SK-N-SH treated with all-trans-retinoic acid at 6 μM for 48 hours (cell line): Measurements from ENCODE around the gene TTLL8.

Experiments
- ATAC-seq: fragments of 200-7000 bp; cut with Tn5 transposase; 3 replicates; pipeline ENCODE4 v1.9.1; 2020; ENCODE audit warnings: mild to moderate bottlenecking, moderate library complexity
- ARNTL ChIP-seq: fragments of 450-650 bp; formaldehyde crosslinking; IDR thresholded peaks from 2 replicates; pipeline ENCODE4 v1.5.0; 2020; ENCODE audit warnings: low read depth, mild to moderate bottlenecking, moderate library complexity, borderline replicate concordance
- BACH2 ChIP-seq: fragments of 250-450 bp; sonication (Bioruptor Pico); IDR thresholded peaks from 2 replicates; pipeline ENCODE4 v1.9.0; 2021; ENCODE audit warnings: mild to moderate bottlenecking, borderline replicate concordance
- CSDC2 ChIP-seq: fragments of 250-450 bp; sonication (Bioruptor Pico); IDR thresholded peaks from 2 replicates; pipeline ENCODE4 v1.5.0; 2020; ENCODE audit warnings: mild to moderate bottlenecking, moderate library complexity
- ESRRG ChIP-seq: fragments of 250-450 bp; sonication (Bioruptor Pico); IDR thresholded peaks from 2 replicates; pipeline ENCODE4 v1.6.1; 2021; ENCODE audit warnings: mild to moderate bottlenecking
- GLIS3 ChIP-seq: fragments of 250-450 bp; sonication (Bioruptor Pico); IDR thresholded peaks from 2 replicates; pipeline ENCODE4 v1.5.0; 2020; ENCODE audit warnings: mild to moderate bottlenecking, moderate library complexity
- ISL1 ChIP-seq: fragments of 250-450 bp; sonication (Bioruptor Pico); IDR thresholded peaks from 2 replicates; pipeline ENCODE4 v2.1.2; 2022; ENCODE audit warnings: mild to moderate bottlenecking, moderate library complexity
- OSR1 ChIP-seq: fragments of 250-450 bp; sonication (Bioruptor Pico); IDR thresholded peaks from 2 replicates; pipeline ENCODE4 v1.8.0; 2022; ENCODE audit warnings: moderate library complexity, mild to moderate bottlenecking, inconsistent platforms
- POU6F1 ChIP-seq: fragments of 250-450 bp; sonication (Bioruptor Pico); IDR thresholded peaks from 2 replicates; pipeline ENCODE4 v1.8.0; 2021; ENCODE audit warnings: low read depth, mild to moderate bottlenecking, moderate library complexity, borderline replicate concordance
- RARB ChIP-seq: fragments of 250-450 bp; sonication (Bioruptor Pico); IDR thresholded peaks from 2 replicates; pipeline ENCODE4 v1.8.0; 2021; ENCODE audit warnings: mild to moderate bottlenecking, moderate library complexity
- SNAI2 ChIP-seq: fragments of 250-450 bp; sonication (Bioruptor Pico); IDR thresholded peaks from 2 replicates; pipeline ENCODE4 v1.5.0; 2020; ENCODE audit warnings: mild to moderate bottlenecking, moderate library complexity
- TCF4 ChIP-seq: fragments of 250-450 bp; sonication (Bioruptor Pico); IDR thresholded peaks from 2 replicates; pipeline ENCODE4 v1.8.0; 2021; ENCODE audit warnings: mild to moderate bottlenecking, moderate library complexity, borderline replicate concordance
- TOX ChIP-seq: fragments of 250-450 bp; sonication (Bioruptor Pico); IDR thresholded peaks from 2 replicates; pipeline ENCODE4 v1.8.0; 2021; ENCODE audit warnings: mild to moderate bottlenecking, moderate library complexity, borderline replicate concordance
- ZC3H10 ChIP-seq: fragments of 250-450 bp; sonication (Bioruptor Pico); IDR thresholded peaks from 2 replicates; pipeline ENCODE4 v1.5.1; 2021; ENCODE audit warnings: mild to moderate bottlenecking, moderate library complexity
- ZFP3 ChIP-seq: fragments of 250-450 bp; sonication (Bioruptor Pico); IDR thresholded peaks from 2 replicates; pipeline ENCODE4 v1.5.0; 2020; ENCODE audit warnings: mild to moderate bottlenecking, moderate library complexity
- ZNF565 ChIP-seq: fragments of 450-650 bp; formaldehyde crosslinking; conservative IDR thresholded peaks from 2 replicates; pipeline ENCODE4 v1.5.0; 2020; ENCODE audit warnings: low read depth, mild to moderate bottlenecking, moderate library complexity
- ZNF70 ChIP-seq: fragments of 450-650 bp; formaldehyde crosslinking; IDR thresholded peaks from 2 replicates; pipeline ENCODE4 v1.5.0; 2020; ENCODE audit warnings: mild to moderate bottlenecking, moderate library complexity
- ZNF8 ChIP-seq: fragments of 450-650 bp; formaldehyde crosslinking; IDR thresholded peaks from 2 replicates; pipeline ENCODE4 v1.5.0; 2020; ENCODE audit warnings: mild to moderate bottlenecking, moderate library complexity
- TF ChIP-seq, protein P1 (sequence below): fragments of 250-450 bp; sonication (Bioruptor Pico); IDR thresholded peaks from 2 replicates; pipeline ENCODE4 v1.5.1; 2020; ENCODE audit warnings: low read depth, mild to moderate bottlenecking, moderate library complexity
- TF ChIP-seq, protein P2 (sequence below): fragments of 250-450 bp; sonication (Bioruptor Pico); IDR thresholded peaks from 2 replicates; pipeline ENCODE4 v1.5.1; 2021; ENCODE audit warnings: mild to moderate bottlenecking, moderate library complexity
- TF ChIP-seq, protein P3 (sequence below): fragments of 250-450 bp; sonication (Bioruptor Pico); IDR thresholded peaks from 2 replicates; pipeline ENCODE4 v1.8.0; 2020; ENCODE audit warnings: mild to moderate bottlenecking, moderate library complexity, borderline replicate concordance

Gene TTLL8

GRCh38 chr22:50018608-50019285, 39.4 kb downstream of the TTLL8 start:
- TF ChIP-seq ISL1 (CRISPR knock-in tag): no peak
- TF ChIP-seq BACH2 (CRISPR knock-in tag): no peak
- no peak for TF ChIP-seq RARB (CRISPR knock-in tag)
- TF ChIP-seq ZNF8 (CRISPR knock-in tag): no peak
- no peak for TF ChIP-seq GLIS3 (CRISPR knock-in tag)
- TF ChIP-seq, protein P1, sequence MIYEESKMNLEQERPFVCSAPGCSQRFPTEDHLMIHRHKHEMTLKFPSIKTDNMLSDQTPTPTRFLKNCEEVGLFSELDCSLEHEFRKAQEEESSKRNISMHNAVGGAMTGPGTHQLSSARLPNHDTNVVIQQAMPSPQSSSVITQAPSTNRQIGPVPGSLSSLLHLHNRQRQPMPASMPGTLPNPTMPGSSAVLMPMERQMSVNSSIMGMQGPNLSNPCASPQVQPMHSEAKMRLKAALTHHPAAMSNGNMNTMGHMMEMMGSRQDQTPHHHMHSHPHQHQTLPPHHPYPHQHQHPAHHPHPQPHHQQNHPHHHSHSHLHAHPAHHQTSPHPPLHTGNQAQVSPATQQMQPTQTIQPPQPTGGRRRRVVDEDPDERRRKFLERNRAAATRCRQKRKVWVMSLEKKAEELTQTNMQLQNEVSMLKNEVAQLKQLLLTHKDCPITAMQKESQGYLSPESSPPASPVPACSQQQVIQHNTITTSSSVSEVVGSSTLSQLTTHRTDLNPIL (CRISPR knock-in tag): no peak
- no peak for TF ChIP-seq ZNF70 (CRISPR knock-in tag)
- TF ChIP-seq ESRRG (CRISPR knock-in tag): no peak
- TF ChIP-seq SNAI2 (CRISPR knock-in tag): no peak
- TF ChIP-seq, protein P2, sequence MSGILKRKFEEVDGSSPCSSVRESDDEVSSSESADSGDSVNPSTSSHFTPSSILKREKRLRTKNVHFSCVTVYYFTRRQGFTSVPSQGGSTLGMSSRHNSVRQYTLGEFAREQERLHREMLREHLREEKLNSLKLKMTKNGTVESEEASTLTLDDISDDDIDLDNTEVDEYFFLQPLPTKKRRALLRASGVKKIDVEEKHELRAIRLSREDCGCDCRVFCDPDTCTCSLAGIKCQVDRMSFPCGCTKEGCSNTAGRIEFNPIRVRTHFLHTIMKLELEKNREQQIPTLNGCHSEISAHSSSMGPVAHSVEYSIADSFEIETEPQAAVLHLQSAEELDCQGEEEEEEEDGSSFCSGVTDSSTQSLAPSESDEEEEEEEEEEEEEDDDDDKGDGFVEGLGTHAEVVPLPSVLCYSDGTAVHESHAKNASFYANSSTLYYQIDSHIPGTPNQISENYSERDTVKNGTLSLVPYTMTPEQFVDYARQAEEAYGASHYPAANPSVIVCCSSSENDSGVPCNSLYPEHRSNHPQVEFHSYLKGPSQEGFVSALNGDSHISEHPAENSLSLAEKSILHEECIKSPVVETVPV (CRISPR knock-in tag): no peak
- no peak for TF ChIP-seq OSR1 (CRISPR knock-in tag)
- TF ChIP-seq TOX (CRISPR knock-in tag): no peak
- TF ChIP-seq, protein P3, sequence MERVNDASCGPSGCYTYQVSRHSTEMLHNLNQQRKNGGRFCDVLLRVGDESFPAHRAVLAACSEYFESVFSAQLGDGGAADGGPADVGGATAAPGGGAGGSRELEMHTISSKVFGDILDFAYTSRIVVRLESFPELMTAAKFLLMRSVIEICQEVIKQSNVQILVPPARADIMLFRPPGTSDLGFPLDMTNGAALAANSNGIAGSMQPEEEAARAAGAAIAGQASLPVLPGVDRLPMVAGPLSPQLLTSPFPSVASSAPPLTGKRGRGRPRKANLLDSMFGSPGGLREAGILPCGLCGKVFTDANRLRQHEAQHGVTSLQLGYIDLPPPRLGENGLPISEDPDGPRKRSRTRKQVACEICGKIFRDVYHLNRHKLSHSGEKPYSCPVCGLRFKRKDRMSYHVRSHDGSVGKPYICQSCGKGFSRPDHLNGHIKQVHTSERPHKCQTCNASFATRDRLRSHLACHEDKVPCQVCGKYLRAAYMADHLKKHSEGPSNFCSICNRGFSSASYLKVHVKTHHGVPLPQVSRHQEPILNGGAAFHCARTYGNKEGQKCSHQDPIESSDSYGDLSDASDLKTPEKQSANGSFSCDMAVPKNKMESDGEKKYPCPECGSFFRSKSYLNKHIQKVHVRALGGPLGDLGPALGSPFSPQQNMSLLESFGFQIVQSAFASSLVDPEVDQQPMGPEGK (CRISPR knock-in tag): no peak
- TF ChIP-seq POU6F1 (CRISPR knock-in tag): no peak
- TF ChIP-seq TCF4: no peak
- no peak for TF ChIP-seq CSDC2 (CRISPR knock-in tag)
- TF ChIP-seq ZC3H10 (CRISPR knock-in tag): no peak
- no peak for TF ChIP-seq ARNTL (CRISPR knock-in tag)
- no peak for TF ChIP-seq ZFP3
- TF ChIP-seq ZNF565 (CRISPR knock-in tag): no peak
- TF ChIP-seq, all 23 proteins: peak for 0
- ATAC-seq: no peak

DNA sequence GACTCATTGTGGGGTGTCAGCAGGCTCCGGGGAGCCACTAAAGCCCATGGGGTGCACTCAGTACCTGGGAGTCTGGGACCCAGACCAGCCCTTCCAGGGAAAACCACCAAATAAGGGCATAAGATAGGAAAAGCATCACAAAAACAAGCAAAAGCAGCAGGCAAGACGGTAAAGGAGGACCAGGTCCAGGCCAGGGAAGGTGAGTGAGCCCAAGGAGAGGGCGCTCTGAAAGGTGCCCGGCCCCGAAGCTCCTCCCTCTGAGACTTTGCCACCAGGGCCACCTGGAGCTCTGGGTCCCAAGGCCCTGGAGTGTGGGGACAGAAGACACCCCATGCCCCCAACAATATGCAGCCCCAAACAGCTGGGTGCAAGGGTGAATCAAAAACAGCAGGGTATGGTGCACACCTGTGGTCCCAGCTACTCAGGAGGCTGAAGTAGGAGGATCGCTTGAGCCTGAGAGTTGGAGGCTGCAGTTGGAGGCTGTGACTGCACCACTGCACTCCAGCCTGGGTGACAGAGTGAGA, 40.3 kb downstream of the TTLL8 start:
- TF ChIP-seq POU6F1 (CRISPR knock-in tag) (no peak), GLIS3 (CRISPR knock-in tag) (no peak), ISL1 (CRISPR knock-in tag) (no peak), ZNF565 (CRISPR knock-in tag) (no peak), ZNF8 (CRISPR knock-in tag) (no peak)
- TF ChIP-seq, protein P3 (CRISPR knock-in tag): no peak
- TF ChIP-seq, protein P1 (CRISPR knock-in tag): no peak
- ATAC-seq: no peak
